PFSK-1 (cell line): ENCODE results near the gene SPRED1.

Experiments
- FOXP2 ChIP-seq: optimal IDR thresholded peaks from 2 replicates; pipeline ENCODE3; 2011; ENCODE audit warnings: borderline replicate concordance, control low read depth, inconsistent platforms; ENCODE audit not compliant: insufficient read depth; ENCODE audit errors: extremely low read length, extremely low read depth
- POLR2AphosphoS5 ChIP-seq: IDR thresholded peaks from 2 replicates; pipeline ENCODE4 v1.6.1; 2012; ENCODE audit warnings: low read depth, mild to moderate bottlenecking, control low read depth, low read length, moderate library complexity
- SIN3A ChIP-seq: IDR thresholded peaks from 2 replicates; pipeline ENCODE4 v1.6.1; 2012; ENCODE audit warnings: mild to moderate bottlenecking, low read length, moderate library complexity, borderline replicate concordance; ENCODE audit not compliant: insufficient read depth
- TAF1 ChIP-seq: IDR thresholded peaks from 2 replicates; pipeline ENCODE4 v1.6.1; 2012; ENCODE audit warnings: low read length, control low read depth, borderline replicate concordance; ENCODE audit not compliant: insufficient read depth
- TF ChIP-seq, protein P1 (sequence below), 2 experiments: IDR thresholded peaks; 2 replicates each; pipeline versions ENCODE4 v1.6.1 to v1.8.0; 2011 to 2012; ENCODE audit warnings: low read depth in 2 of 2, low read length in 2 of 2, control low read depth in 1 of 2, inconsistent platforms in 1 of 2, mild to moderate bottlenecking in 1 of 2, moderate library complexity in 1 of 2; ENCODE audit not compliant: insufficient read depth in 1 of 2

DNA sequence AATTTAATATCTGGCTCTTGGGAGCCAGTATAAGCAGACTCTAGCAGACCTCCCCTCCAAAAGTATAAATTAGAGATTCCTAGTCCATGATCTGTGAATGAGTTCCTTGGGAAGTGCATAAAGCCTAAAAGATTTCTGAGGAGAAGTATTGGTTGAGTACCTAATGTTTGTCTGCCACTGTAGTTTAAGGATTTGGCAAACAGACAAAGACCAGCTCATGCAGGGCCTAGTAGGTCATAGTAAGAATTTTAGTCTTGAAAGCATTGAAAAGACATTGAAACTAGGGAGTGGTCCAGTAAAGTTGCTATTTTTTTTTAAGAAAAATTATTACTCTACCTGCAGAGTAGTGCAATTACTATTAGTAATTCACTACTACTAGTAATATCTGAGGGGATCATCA lies 67.5 kb downstream of the SPRED1 start:
- TF ChIP-seq POLR2AphosphoS5, result no peak
- no peak for TF ChIP-seq TAF1
- TF ChIP-seq, protein P1, sequence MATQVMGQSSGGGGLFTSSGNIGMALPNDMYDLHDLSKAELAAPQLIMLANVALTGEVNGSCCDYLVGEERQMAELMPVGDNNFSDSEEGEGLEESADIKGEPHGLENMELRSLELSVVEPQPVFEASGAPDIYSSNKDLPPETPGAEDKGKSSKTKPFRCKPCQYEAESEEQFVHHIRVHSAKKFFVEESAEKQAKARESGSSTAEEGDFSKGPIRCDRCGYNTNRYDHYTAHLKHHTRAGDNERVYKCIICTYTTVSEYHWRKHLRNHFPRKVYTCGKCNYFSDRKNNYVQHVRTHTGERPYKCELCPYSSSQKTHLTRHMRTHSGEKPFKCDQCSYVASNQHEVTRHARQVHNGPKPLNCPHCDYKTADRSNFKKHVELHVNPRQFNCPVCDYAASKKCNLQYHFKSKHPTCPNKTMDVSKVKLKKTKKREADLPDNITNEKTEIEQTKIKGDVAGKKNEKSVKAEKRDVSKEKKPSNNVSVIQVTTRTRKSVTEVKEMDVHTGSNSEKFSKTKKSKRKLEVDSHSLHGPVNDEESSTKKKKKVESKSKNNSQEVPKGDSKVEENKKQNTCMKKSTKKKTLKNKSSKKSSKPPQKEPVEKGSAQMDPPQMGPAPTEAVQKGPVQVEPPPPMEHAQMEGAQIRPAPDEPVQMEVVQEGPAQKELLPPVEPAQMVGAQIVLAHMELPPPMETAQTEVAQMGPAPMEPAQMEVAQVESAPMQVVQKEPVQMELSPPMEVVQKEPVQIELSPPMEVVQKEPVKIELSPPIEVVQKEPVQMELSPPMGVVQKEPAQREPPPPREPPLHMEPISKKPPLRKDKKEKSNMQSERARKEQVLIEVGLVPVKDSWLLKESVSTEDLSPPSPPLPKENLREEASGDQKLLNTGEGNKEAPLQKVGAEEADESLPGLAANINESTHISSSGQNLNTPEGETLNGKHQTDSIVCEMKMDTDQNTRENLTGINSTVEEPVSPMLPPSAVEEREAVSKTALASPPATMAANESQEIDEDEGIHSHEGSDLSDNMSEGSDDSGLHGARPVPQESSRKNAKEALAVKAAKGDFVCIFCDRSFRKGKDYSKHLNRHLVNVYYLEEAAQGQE (IDR thresholded peaks at IDR 0.05; ENCODE audit: insufficient read depth in 1 of 2, low read depth in 2 of 2, low read length in 2 of 2), result no peak
- TF ChIP-seq SIN3A, result no peak
- TF ChIP-seq FOXP2, result no peak
